ENCODE results near the gene PRR14L. TPM values are rescaled to one million over a fixed set of nuclear protein-coding genes. Genes with fewer than 3 reads are reported as not detected.

The PRR14L gene
- total RNA-seq, 6 experiments from 2014 or later = 28.4 to 39.6 (median 34.2) TPM

DNA sequence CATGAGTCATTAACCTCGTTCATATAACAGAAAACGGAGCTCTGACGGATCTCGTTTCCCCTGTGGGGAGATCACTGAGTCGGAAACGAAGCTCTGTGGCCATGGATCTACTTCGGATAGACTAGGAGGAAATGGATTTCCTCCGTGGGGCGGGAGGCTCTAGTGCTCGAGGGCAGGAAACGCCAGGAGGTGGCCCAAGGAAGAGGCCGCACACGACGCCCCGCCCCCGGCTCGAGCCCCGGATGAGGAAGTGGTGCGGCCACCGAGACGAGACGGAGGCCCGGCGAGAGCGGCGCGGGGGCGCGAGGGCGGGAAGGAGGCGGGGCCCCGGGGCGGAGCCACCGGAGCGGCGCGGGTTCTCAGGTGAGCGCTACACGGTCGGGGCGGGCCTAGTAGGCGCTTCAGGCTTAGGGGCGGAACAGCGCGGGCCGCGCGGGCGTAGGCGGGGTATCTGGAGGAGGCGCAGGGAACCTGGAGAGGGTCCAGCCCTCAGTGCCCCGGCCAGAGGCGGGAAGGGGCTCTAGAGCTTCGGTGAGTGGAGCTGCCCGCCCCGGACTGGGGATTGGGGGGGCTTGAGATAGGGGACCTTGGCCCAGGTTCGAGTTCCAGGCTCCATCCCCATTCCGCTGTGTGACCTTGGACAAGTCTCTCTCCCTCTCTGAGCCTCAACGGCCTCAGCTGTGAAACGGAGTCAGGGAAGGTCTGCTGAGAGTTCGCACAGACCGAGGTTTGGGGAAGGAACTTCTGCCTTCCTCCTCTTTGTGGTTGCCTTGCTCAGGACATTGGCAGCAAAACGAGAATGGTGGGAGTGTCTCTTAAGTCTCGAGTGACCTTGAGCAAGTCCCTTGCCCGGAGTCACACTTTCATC, 3.9 kb upstream of the PRR14L start, which contains the start of gene DEPDC5:
Gene DEPDC5 (plus strand): TSS at position 386 of the 868 bp plus-strand sequence. CDS start 903 bp downstream, outside the sequence.
- no peaks in the 10 kb centered on the region for H3K36me3 Mint-ChIP-seq (ENCODE audit: low read depth)
- no peaks in the 10 kb centered on the region for H3K9me3 Mint-ChIP-seq
- peak; percentile 84 for DNase-seq
- H3K4me3 Mint-ChIP-seq = peak within 1 kb of the TSS; percentile 95
- H3K27me3 Mint-ChIP-seq (ENCODE audit: insufficient read depth) = peaks cover 3% of the 10 kb centered on the region; the same call in 1 of the 2 replicates
- H3K4me1 Mint-ChIP-seq (ENCODE audit: low read depth) = peaks cover 38% of the 10 kb centered on the region
- TF ChIP-seq, protein P1, sequence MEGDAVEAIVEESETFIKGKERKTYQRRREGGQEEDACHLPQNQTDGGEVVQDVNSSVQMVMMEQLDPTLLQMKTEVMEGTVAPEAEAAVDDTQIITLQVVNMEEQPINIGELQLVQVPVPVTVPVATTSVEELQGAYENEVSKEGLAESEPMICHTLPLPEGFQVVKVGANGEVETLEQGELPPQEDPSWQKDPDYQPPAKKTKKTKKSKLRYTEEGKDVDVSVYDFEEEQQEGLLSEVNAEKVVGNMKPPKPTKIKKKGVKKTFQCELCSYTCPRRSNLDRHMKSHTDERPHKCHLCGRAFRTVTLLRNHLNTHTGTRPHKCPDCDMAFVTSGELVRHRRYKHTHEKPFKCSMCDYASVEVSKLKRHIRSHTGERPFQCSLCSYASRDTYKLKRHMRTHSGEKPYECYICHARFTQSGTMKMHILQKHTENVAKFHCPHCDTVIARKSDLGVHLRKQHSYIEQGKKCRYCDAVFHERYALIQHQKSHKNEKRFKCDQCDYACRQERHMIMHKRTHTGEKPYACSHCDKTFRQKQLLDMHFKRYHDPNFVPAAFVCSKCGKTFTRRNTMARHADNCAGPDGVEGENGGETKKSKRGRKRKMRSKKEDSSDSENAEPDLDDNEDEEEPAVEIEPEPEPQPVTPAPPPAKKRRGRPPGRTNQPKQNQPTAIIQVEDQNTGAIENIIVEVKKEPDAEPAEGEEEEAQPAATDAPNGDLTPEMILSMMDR (IDR thresholded peaks at IDR 0.05) = no peak; the same call in 1 of the 2 replicates
- peak within 1 kb of the TSS; percentile 100 for H3K27ac Mint-ChIP-seq

DNA sequence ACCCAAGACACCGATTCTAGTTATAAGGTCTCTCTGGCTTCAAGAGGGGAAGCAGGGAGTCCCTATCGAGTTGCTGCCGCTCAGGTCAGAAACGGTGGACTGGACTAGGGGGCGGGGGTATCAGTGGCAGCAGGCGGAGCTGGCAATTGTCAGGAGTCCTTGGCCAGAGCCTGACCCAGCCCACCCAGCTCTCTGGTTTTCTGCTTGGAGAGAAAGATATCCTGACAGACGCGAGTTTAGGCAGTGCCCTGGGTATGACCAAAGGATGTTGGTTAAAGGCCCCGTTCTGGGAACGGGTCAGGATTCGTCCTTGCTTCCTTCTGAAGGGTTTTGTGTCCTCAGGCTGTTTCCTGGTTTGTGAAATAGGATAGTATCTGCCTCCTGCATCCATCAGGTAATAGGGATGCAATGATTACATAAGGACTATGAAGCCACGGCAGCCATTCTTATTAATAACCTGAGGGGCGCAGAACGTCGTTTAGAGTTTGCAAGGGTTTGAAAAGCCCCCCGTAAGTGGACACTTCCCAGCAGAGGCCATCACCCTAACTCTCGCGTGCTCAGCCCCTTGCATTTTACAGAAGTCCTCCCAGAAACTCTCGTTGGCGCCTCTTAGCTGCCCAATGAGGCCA, 3.2 kb upstream of the PRR14L start:
- Mint-ChIP-seq H3K27me3 (ENCODE audit: insufficient read depth) (peaks cover 3% of the 10 kb centered on the region; the same call in 1 of the 2 replicates), H3K36me3 (ENCODE audit: low read depth) (no peaks in the 10 kb centered on the region), H3K27ac (peak overlapping the region; percentile 100), H3K4me3 (peak overlapping the region; percentile 95), H3K9me3 (no peaks in the 10 kb centered on the region), H3K4me1 (ENCODE audit: low read depth) (peaks cover 45% of the 10 kb centered on the region)
- TF ChIP-seq, protein P1 (IDR thresholded peaks at IDR 0.05) = peak; percentile 11; the same call in 1 of the 2 replicates
- peak; percentile 9 for DNase-seq

DNA sequence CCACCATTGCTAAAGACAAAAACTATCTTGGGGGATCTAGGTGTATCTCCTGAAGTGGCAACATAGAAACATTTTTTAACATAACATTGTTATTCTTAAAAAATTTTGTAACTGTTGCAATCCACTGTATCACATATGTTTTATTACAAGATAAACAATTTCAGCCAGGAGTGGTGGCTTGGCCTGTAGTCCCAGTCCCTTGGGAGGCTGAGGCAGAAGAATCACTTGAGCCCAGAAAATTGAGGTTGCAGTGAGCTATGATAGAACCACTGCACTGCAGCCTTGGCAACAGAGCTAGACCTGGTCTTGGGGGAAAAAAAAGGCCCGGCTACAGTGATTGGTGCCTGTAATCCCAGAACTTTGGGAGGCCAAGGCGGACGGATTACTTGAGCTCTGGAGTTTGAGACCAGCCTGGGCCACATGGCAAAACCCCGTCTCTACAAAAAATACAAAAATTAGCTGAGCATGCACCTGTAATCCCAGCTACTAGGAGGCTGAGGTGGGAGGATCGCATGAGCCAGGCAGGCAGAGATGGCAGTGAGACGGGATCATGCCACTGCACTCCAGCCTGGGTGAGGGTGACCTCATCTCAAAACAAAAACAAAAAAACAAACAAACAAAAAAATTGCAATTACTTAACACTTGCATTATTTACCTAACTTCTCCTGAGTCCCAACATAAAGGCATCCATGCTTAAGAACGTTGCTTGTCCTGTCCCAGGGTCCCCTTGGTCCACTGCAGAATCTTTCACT, 2.3 kb upstream of the PRR14L start:
- H3K4me1 Mint-ChIP-seq (ENCODE audit: low read depth) = peaks cover 54% of the 10 kb centered on the region
- no peaks in the 10 kb centered on the region for H3K9me3 Mint-ChIP-seq
- peak overlapping the region; percentile 95 for H3K4me3 Mint-ChIP-seq
- H3K27me3 Mint-ChIP-seq (ENCODE audit: insufficient read depth) = peaks cover 3% of the 10 kb centered on the region; the same call in 1 of the 2 replicates
- H3K27ac Mint-ChIP-seq = peak overlapping the region; percentile 100
- H3K36me3 Mint-ChIP-seq (ENCODE audit: low read depth) = peaks cover 6% of the 10 kb centered on the region
- TF ChIP-seq, protein P1 (IDR thresholded peaks at IDR 0.05) = no peak
- DNase-seq = no peak

DNA sequence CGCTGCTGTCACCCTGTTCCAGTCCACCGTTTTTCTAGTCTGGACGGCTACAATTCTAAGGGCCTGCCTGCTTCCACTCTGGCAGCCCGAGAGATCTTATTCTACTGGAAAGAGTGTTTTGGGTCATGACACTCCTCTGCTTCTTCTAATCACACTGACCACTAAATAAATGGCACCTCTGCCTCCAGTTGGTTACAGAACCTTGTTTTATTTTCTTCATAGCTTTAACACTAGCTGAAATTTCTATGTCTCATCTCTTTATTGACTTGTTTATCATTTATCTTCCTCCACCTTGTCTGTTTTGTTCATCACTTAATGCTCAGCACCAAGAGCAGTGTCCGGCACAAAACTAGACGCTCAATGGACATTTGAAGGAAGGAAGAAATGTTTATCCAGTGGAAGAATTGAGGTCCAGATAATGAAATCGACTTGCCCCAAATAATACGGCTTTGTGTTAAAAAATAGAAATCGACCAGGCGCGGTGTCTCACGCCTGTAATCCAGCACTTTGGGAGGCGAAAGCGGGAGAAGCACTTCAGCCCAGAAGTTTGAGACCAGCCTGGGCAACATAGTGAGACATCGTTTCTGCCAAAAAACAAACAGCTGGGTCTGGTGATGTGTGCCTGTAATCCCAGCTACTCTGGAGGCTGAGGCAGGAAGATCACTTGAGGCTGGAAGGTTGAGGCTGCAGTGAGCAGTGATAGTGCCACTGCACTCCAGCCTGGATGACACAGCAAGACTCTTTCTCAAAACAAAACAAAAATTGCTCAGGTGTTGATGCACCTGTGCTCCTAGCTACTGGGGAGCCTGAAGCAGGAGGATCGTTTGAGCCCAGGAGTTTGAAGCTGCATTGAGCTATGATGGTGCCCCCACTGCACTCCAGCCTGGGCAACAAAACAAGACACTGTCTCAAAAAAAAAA, 693 bp upstream of the PRR14L start:
- peak overlapping the region; percentile 78 for H3K27ac Mint-ChIP-seq
- H3K9me3 Mint-ChIP-seq = no peaks in the 10 kb centered on the region
- TF ChIP-seq, protein P1 (IDR thresholded peaks at IDR 0.05) = no peak
- H3K4me3 Mint-ChIP-seq = peak overlapping the region; percentile 94
- H3K27me3 Mint-ChIP-seq (ENCODE audit: insufficient read depth) = peaks cover 3% of the 10 kb centered on the region; the same call in 1 of the 2 replicates
- peaks cover 54% of the 10 kb centered on the region for H3K4me1 Mint-ChIP-seq (ENCODE audit: low read depth)
- DNase-seq = no peak
- H3K36me3 Mint-ChIP-seq (ENCODE audit: low read depth) = peaks cover 6% of the 10 kb centered on the region

All from HFFc6 (cell line).